Fibroblast of mammary gland (primary cell): ENCODE data around the gene ASTN2.

Experiments
- DNase-seq: peaks from one replicate; pipeline ENCODE4 v3.0.0-alpha.2; 2010; ENCODE audit warnings: low read depth
- H3K4me3 ChIP-seq: 2 replicates; pipeline ENCODE4 v1.5.1; 2011; ENCODE audit warnings: low read depth, mild to moderate bottlenecking, low read length, moderate library complexity; ENCODE audit not compliant: control insufficient read depth
- TF ChIP-seq, protein P1 (sequence below): conservative IDR thresholded peaks from 2 replicates; pipeline ENCODE4 v1.5.1; 2011; ENCODE audit warnings: low read depth, low read length, inconsistent platforms; ENCODE audit not compliant: control insufficient read depth, insufficient read depth

Gene ASTN2

DNA sequence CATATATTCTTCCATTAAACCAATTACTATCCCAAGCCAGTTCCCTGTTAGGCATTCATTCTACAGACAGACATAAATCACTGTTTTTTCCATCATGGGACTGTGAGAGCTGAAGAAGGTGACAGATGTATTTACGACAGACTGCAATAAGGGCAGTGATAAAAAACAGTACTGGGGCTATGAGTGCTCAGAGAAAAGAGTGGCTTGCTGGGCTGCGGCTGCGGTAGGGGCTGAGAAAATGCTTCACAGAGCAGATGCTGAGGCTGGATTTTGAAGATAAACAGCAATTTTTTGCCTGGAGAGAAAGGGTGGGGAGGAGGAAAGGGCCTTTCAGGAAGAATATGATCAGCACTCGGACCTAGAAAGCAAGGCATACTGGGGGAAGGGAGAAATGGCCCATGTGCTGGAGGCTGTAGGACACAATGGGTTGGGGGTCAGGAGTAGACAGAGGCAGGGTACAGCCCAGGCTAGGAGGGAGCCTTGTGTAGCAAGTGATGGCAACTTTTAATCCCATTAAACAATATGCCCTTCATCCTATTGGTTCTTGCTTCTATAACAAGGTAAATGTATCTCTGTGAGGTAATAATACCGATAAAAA lies 279.3 kb downstream of the ASTN2 start:
- TF ChIP-seq, protein P1, sequence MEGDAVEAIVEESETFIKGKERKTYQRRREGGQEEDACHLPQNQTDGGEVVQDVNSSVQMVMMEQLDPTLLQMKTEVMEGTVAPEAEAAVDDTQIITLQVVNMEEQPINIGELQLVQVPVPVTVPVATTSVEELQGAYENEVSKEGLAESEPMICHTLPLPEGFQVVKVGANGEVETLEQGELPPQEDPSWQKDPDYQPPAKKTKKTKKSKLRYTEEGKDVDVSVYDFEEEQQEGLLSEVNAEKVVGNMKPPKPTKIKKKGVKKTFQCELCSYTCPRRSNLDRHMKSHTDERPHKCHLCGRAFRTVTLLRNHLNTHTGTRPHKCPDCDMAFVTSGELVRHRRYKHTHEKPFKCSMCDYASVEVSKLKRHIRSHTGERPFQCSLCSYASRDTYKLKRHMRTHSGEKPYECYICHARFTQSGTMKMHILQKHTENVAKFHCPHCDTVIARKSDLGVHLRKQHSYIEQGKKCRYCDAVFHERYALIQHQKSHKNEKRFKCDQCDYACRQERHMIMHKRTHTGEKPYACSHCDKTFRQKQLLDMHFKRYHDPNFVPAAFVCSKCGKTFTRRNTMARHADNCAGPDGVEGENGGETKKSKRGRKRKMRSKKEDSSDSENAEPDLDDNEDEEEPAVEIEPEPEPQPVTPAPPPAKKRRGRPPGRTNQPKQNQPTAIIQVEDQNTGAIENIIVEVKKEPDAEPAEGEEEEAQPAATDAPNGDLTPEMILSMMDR, result no peak
- no peak for DNase-seq
- no peak overlapping the region for H3K4me3 ChIP-seq

DNA sequence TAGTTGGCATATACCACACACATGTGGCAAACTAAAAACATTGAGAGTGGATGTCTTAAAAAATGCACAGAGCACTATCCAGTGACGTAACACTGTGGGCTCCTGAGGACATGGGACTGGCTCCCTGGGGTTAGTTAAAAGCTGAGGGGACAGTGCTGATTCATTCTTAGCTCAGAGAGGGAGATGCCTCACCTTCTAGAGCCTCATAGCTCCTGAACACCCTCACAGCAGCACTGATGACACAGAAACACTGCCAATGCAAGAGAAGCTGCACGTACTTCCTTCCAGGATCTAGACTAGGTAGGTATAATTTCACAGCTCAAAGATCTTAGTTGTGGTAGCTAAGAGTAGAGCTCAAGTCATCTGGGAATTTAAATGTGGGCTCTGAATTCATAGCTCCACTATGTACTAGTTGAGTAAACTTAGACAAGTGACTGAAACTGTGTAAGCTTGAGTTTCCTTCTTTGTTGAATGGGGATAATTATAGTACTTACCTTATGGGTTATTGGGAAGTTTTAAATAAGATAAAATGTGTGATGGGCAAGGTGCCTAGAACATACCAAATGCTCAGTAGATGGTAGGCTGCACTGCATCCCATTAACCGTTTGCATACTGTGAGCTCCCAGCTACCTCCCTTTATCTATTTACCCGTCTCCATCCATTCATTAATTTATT lies 279.9 kb downstream of the ASTN2 start:
- TF ChIP-seq, protein P1, result no peak
- DNase-seq, result no peak

DNA sequence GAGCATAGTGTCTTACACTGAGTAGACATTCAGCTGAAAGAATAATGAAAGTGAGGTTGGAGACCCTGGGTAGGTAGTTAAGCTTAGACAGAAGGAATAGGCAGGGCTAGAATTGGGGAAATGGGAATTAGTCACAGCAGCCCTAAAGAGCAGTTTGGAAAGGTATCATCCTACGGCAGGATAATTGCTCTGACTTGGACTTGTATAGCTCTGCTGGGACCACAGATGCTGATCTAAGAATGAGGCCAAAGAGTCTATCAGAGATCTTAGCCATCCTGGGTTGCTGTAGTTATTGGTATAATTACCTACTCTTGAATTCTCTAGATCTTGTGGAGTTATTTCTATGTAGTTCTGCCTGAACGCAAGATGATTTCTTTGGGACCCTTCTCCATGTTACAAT lies 288.0 kb downstream of the ASTN2 start:
- H3K4me3 ChIP-seq, result no peak overlapping the region
- DNase-seq, result no peak
- TF ChIP-seq, protein P1, result no peak

More for the DNA sequence above, 279.9 kb downstream of the ASTN2 start:
- no peak overlapping the region for H3K4me3 ChIP-seq

DNA sequence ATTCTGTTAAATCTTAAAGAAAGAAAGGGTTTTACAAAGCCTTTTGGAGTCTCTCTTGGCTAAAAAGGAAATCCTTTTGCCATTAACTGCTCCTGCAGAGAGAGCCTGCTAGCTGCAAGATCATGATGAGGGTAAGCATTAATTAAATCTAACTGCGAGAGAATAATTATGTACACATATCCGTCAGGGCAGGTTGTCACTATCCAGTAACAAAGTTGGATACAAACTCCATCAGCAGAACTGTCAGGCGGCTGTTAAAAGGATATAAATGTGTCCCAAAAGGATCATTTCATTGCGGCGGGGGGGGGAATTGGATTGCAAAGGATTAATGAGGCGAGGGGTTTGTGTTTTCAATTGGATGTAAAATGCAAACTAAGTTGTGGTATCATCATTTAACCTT lies 289.3 kb downstream of the ASTN2 start:
- H3K4me3 ChIP-seq, result no peak overlapping the region
- DNase-seq, result no peak
- TF ChIP-seq, protein P1, result no peak

DNA sequence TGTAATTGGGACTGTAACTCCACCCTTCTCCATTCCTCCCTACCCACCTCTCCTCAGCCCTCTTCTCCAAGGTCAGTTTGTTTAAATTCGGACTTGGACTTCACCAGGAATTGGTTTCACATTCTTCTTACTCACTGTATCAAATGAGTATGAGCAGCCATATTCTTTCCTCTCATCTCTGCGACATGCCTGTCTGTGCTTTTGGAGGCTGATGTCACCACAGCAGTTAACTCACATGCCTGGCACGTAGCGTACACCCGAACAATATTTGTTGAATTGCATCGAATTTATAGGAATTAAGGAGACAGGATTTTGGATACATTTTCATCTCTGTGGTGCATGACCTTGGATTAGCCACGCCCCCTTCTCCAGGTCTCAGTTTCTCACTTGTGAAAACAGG lies 291.1 kb downstream of the ASTN2 start:
- no peak overlapping the region for H3K4me3 ChIP-seq
- no peak for DNase-seq
- TF ChIP-seq, protein P1, result no peak

DNA sequence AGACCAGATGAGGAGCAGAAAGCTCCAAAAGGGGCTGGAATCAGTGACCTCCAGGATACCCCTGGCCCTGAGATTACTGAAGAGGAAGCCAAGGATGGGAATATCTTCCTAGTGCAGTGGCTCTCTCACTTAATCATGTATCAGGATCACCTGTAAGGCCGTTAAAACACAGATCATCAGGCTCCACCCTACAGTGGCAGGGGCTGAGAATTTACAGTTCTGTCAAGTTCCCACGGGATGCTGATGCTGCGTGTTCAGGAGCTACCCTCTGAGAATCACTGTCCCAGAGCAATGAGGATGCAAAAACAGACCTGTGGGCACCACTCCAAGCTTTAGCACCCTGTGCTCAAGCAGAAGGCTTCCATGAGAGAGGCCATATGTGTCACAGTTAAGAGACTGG lies 291.9 kb downstream of the ASTN2 start:
- TF ChIP-seq, protein P1, result no peak
- no peak overlapping the region for H3K4me3 ChIP-seq
- no peak for DNase-seq
